Measurements from ENCODE around the gene CCDC184.

Gene CCDC184

GRCh38 chr12:48156652-48157017 is 26.8 kb upstream of the CCDC184 start:
- H3K27ac ChIP-seq = peak overlapping the region; percentile 82
- TF ChIP-seq CTCF (conservative IDR thresholded peaks at IDR 0.05) = no peak
- no peak for TF ChIP-seq ZFX (IDR thresholded peaks at IDR 0.05)

GRCh38 chr12:48157018-48157888 is 26.2 kb upstream of the CCDC184 start, which contains the start of gene ASB8:
ASB8 (minus strand) TSS chr12:48157515; CDS start chr12:48153496, 4,019 bp downstream.
- TF ChIP-seq ZFX (IDR thresholded peaks at IDR 0.05) (peak; percentile 56; the same call in 1 of the 2 replicates), CTCF (conservative IDR thresholded peaks at IDR 0.05) (peak; percentile 74)
- peak within 1 kb of the TSS; percentile 82 for H3K27ac ChIP-seq

GRCh38 chr12:48157889-48158370 is 25.5 kb upstream of the CCDC184 start:
- peak overlapping the region; percentile 82 for H3K27ac ChIP-seq
- TF ChIP-seq CTCF (conservative IDR thresholded peaks at IDR 0.05) = no peak
- TF ChIP-seq ZFX (IDR thresholded peaks at IDR 0.05) = no peak

GRCh38 chr12:48160046-48160445 is 23.4 kb upstream of the CCDC184 start:
- H3K27ac ChIP-seq = no peak overlapping the region
- TF ChIP-seq CTCF (conservative IDR thresholded peaks at IDR 0.05) = no peak
- TF ChIP-seq ZFX (IDR thresholded peaks at IDR 0.05) = no peak

- TF ChIP-seq CTCF (conservative IDR thresholded peaks at IDR 0.05) (no peak), ZFX (IDR thresholded peaks at IDR 0.05) (no peak)
- no peak overlapping the region for H3K27ac ChIP-seq
Observed at GRCh38 chr12:48160807-48161206, 22.6 kb upstream of the CCDC184 start.

- H3K27ac ChIP-seq = no peak overlapping the region
- no peak for TF ChIP-seq ZFX (IDR thresholded peaks at IDR 0.05)
- no peak for TF ChIP-seq CTCF (conservative IDR thresholded peaks at IDR 0.05)
Observed at GRCh38 chr12:48163150-48163747, 20.2 kb upstream of the CCDC184 start.

- TF ChIP-seq ZFX (IDR thresholded peaks at IDR 0.05) = no peak
- no peak for TF ChIP-seq CTCF (conservative IDR thresholded peaks at IDR 0.05)
- no peak overlapping the region for H3K27ac ChIP-seq
Observed at GRCh38 chr12:48164451-48164850, 19.0 kb upstream of the CCDC184 start.
